IPS DF 4.7 (cell line): Measurements from ENCODE around the gene HRAS.

Source experiments
- DNase-seq: peaks from one replicate; pipeline ENCODE4 v3.0.0-alpha.2; 2013; ENCODE audit warnings: low spot score; ENCODE audit errors: extremely low read depth

Gene HRAS

GRCh38 chr11:496834-497564, 38.4 kb downstream of the HRAS start:
- no peak for DNase-seq

- DNase-seq = no peak
These were observed 39.8 kb downstream of the HRAS start for GRCh38 chr11:495537-495931.

GRCh38 chr11:494761-495536, 40.4 kb downstream of the HRAS start:
- no peak for DNase-seq

- DNase-seq = no peak
These were observed 42.7 kb downstream of the HRAS start for GRCh38 chr11:492427-493226.

GRCh38 chr11:491358-491757, 44.0 kb downstream of the HRAS start:
- no peak for DNase-seq

GRCh38 chr11:490930-491260, 44.5 kb downstream of the HRAS start:
- no peak for DNase-seq

GRCh38 chr11:490186-490929, 45.0 kb downstream of the HRAS start:
- DNase-seq = no peak

GRCh38 chr11:489610-490185, 45.7 kb downstream of the HRAS start:
- no peak for DNase-seq

GRCh38 chr11:488992-489391, 46.4 kb downstream of the HRAS start:
- DNase-seq = no peak

GRCh38 chr11:488579-488978, 46.8 kb downstream of the HRAS start:
- DNase-seq = no peak

- DNase-seq = no peak
These were observed 47.3 kb downstream of the HRAS start for GRCh38 chr11:488062-488461.

- no peak for DNase-seq
These were observed 47.8 kb downstream of the HRAS start for GRCh38 chr11:487571-488021.

GRCh38 chr11:486189-486588, 49.2 kb downstream of the HRAS start:
- no peak for DNase-seq

GRCh38 chr11:484616-485015, 50.8 kb downstream of the HRAS start:
- DNase-seq = no peak
